RWPE1 (cell line): ENCODE results near the gene SNAP47.

Experiments used
- CTCF ChIA-PET: fragments of 350-600 bp; sonication (Branson Sonifier 250); formaldehyde crosslinking; extraction: SDS; loops from one replicate; lab custom pipeline; 2021; lab: Yijun Ruan, JAX
- POLR2A ChIA-PET: fragments of 400-600 bp; formaldehyde crosslinking; extraction: SDS; loops from one replicate; lab custom pipeline; 2020; ENCODE audit warnings: antibody characterized with exemption; ENCODE audit not compliant: low non-redundant PET; lab: Yijun Ruan, JAX
- DNase-seq: peaks from one replicate; pipeline ENCODE4 v3.0.0; 2012; ENCODE audit warnings: low spot score
- H3K27ac ChIP-seq: fragments of 450-650 bp; 2 replicates; pipeline ENCODE4 v1.5.1; 2017
- CTCF ChIP-seq: fragments of 450-650 bp; conservative IDR thresholded peaks from 2 replicates; pipeline ENCODE4 v1.5.1; 2017; ENCODE audit warnings: low read depth, mild to moderate bottlenecking

The SNAP47 gene

GRCh38 chr1:227774821-227775661 is 39.8 kb downstream of the SNAP47 start:
- ChIA-PET CTCF (interaction anchor here (1.2 kb wide), 2 partner anchors 13 kb away, joined by 3 to 5 read pairs; no protein-coding TSS in a partner anchor), POLR2A (no interaction called here)
- no peak for DNase-seq
- H3K27ac ChIP-seq, result 0 out of 2 replicates have a peak overlapping the region, but pooled peaks have one; percentile 15
- TF ChIP-seq CTCF, result no peak

GRCh38 chr1:227775841-227776240 is 40.6 kb downstream of the SNAP47 start:
- peak overlapping the region; percentile 15; the same call in 1 of the 2 replicates for H3K27ac ChIP-seq
- ChIA-PET POLR2A (no interaction called here), CTCF (interaction anchor here (1.2 kb wide), 1 partner anchor 14 kb away, joined by 3 read pairs; no protein-coding TSS in a partner anchor)
- no peak for TF ChIP-seq CTCF
- DNase-seq, result no peak

GRCh38 chr1:227776331-227776771 is 41.1 kb downstream of the SNAP47 start:
- ChIA-PET CTCF (no interaction called here), POLR2A (no interaction called here)
- peak overlapping the region; percentile 15; the same call in 1 of the 2 replicates for H3K27ac ChIP-seq

GRCh38 chr1:227777156-227777555 is 41.9 kb downstream of the SNAP47 start:
- POLR2A ChIA-PET, result no interaction called here
- DNase-seq, result no peak
- TF ChIP-seq CTCF, result no peak
- no peak overlapping the region for H3K27ac ChIP-seq
- CTCF ChIA-PET, result no interaction called here

More at GRCh38 chr1:227776331-227776771, 41.1 kb downstream of the SNAP47 start:
- TF ChIP-seq CTCF, result no peak
- no peak for DNase-seq

- DNase-seq, result no peak
- POLR2A ChIA-PET, result no interaction called here
- CTCF ChIA-PET, result interaction anchor here (1.4 kb wide), 1 partner anchor 16 kb away, joined by 5 read pairs; no protein-coding TSS in a partner anchor
- no peak overlapping the region for H3K27ac ChIP-seq
- TF ChIP-seq CTCF, result no peak
These were observed 42.4 kb downstream of the SNAP47 start for GRCh38 chr1:227777646-227778045.

GRCh38 chr1:227778401-227778947 is 43.2 kb downstream of the SNAP47 start:
- ChIA-PET POLR2A (no interaction called here), CTCF (interaction anchor here (0.9 to 1.4 kb wide), 2 partner anchors 16 to 27 kb away, joined by 3 to 5 read pairs; no protein-coding TSS in a partner anchor)
- peak overlapping the region; percentile 44 for H3K27ac ChIP-seq
- DNase-seq, result no peak
- TF ChIP-seq CTCF, result no peak
